Body of pancreas (tissue), 4 donors: ENCODE data around the gene EN2. TPM values are rescaled to one million over a fixed set of nuclear protein-coding genes. Genes with fewer than 3 reads are reported as not detected.
A peak's percentile ranks its signal among the peaks of the same experiment; 100 is the strongest.

ENCODE experiments used
- ATAC-seq: fragments of 150-250 bp; one replicate; pipeline ENCODE4 v1.9.1; 2016
- DNase-seq, 4 donors: peaks; one replicate each; pipeline ENCODE4 v3.0.0-alpha.2; 2019
- H3K27ac ChIP-seq, 4 donors: fragments of 200-600 bp; sonication (generic); 1 replicate in 3 of 4; 2 replicates in 1 of 4; pipeline versions ENCODE4 v1.5.1 to v1.6.1; 2016 to 2019; ENCODE audit warnings: mild to moderate bottlenecking in 1 of 4, mixed read lengths in 1 of 4, moderate library complexity in 1 of 4
- H3K27me3 ChIP-seq, 2 donors: fragments of 200-600 bp; sonication (generic); one replicate each; pipeline ENCODE4 v1.6.0; 2016; ENCODE audit warnings: mild to moderate bottlenecking in 1 of 2
- H3K36me3 ChIP-seq, 2 donors: fragments of 200-600 bp; sonication (generic); replicated peaks in 1 of 2; 2 replicates each; pipeline ENCODE4 v1.5.1; 2016; ENCODE audit warnings: low read depth in 2 of 2; ENCODE audit not compliant: insufficient read depth in 1 of 2
- H3K4me1 ChIP-seq: fragments of 200-600 bp; sonication (generic); one replicate; pipeline ENCODE4 v1.6.0; 2016
- H3K4me3 ChIP-seq, 2 donors: fragments of 200-600 bp; sonication (generic); 1 replicate in 1 of 2; 2 replicates in 1 of 2; pipeline ENCODE4 v1.5.1; 2016 to 2019
- H3K9me3 ChIP-seq, 3 donors: fragments of 200-600 bp; sonication (generic); 1 replicate in 2 of 3; 2 replicates in 1 of 3; pipeline ENCODE4 v1.5.1; 2016
- POLR2A ChIP-seq, 3 donors: fragments of 450-650 bp; IDR thresholded peaks; one replicate each; pipeline ENCODE4 v1.6.1; 2016; ENCODE audit warnings: antibody characterized with exemption in 3 of 3, mild to moderate bottlenecking in 2 of 3
- WGBS, 2 donors: methylation state at CpG; one replicate each; pipeline ENCODE4 v1.1.5; 2017; 5-methylcytosine and 5-hydroxymethylcytosine counted together
- intact Hi-C: fragments of 100-400 bp; cut with DNase I; formaldehyde crosslinking; loops from one replicate; pipeline ENCODE4 v1.15.1; 2023
- total RNA-seq, 2 donors: library from RNA; depleted of rRNA; stranded (reverse); fragments of >200 nt; gene quantifications; one replicate each; pipeline ENCODE4 v1.1.0, GENCODE V29; 2016
- TF ChIP-seq, protein P1 (sequence below), 7 experiments: fragments of 450-650 bp in 4 of 7; fragments of 200-600 bp in 3 of 7; sonication (generic) in 3 of 7; IDR thresholded peaks; one replicate each; pipeline ENCODE4 v1.5.1; 2016 to 2019; ENCODE audit warnings: antibody characterized with exemption in 7 of 7

Gene EN2
- total RNA-seq, 2 donors from 2014 or later, result not detected

DNA sequence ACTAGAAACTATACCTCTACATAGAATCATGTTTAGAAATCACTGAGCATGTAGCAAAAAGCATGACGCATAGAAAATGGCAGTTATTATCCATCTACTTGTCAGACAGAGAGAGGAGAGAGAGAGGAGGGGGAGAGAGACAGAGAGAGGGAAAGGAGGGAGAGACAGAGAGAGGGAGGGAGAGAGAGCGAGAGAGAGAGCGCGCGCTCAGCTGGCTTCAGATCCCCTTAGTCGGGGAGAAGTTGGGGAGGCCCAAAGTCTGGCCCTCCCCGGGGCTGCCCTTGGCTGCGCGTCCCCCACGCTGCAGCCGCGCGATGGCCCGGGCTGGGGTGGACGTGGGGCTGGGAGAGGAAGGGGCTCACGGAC is 51.4 kb downstream of the EN2 start:
- peak overlapping the region in 1 of 2 donors; percentile 0 for H3K4me3 ChIP-seq
- WGBS, 2 donors, result 7 to 19% methylated on average over 13 to 16 of the region's 16 CpGs
- H3K4me1 ChIP-seq, result peaks cover 12% of the 10 kb centered on the region
- no peak overlapping the region for H3K27ac ChIP-seq
- peaks cover 0 to 34% of the 10 kb centered on the region in 2 donors for H3K27me3 ChIP-seq
- no peak for DNase-seq
- no peaks in the 10 kb centered on the region for H3K36me3 ChIP-seq
- intact Hi-C loops, result no loop called here
- no peaks in the 10 kb centered on the region for H3K9me3 ChIP-seq
- ATAC-seq, result no peak
- TF ChIP-seq, protein P1, sequence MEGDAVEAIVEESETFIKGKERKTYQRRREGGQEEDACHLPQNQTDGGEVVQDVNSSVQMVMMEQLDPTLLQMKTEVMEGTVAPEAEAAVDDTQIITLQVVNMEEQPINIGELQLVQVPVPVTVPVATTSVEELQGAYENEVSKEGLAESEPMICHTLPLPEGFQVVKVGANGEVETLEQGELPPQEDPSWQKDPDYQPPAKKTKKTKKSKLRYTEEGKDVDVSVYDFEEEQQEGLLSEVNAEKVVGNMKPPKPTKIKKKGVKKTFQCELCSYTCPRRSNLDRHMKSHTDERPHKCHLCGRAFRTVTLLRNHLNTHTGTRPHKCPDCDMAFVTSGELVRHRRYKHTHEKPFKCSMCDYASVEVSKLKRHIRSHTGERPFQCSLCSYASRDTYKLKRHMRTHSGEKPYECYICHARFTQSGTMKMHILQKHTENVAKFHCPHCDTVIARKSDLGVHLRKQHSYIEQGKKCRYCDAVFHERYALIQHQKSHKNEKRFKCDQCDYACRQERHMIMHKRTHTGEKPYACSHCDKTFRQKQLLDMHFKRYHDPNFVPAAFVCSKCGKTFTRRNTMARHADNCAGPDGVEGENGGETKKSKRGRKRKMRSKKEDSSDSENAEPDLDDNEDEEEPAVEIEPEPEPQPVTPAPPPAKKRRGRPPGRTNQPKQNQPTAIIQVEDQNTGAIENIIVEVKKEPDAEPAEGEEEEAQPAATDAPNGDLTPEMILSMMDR (IDR thresholded peaks at IDR 0.05), result no peak
- TF ChIP-seq POLR2A (IDR thresholded peaks at IDR 0.05), result no peak

DNA sequence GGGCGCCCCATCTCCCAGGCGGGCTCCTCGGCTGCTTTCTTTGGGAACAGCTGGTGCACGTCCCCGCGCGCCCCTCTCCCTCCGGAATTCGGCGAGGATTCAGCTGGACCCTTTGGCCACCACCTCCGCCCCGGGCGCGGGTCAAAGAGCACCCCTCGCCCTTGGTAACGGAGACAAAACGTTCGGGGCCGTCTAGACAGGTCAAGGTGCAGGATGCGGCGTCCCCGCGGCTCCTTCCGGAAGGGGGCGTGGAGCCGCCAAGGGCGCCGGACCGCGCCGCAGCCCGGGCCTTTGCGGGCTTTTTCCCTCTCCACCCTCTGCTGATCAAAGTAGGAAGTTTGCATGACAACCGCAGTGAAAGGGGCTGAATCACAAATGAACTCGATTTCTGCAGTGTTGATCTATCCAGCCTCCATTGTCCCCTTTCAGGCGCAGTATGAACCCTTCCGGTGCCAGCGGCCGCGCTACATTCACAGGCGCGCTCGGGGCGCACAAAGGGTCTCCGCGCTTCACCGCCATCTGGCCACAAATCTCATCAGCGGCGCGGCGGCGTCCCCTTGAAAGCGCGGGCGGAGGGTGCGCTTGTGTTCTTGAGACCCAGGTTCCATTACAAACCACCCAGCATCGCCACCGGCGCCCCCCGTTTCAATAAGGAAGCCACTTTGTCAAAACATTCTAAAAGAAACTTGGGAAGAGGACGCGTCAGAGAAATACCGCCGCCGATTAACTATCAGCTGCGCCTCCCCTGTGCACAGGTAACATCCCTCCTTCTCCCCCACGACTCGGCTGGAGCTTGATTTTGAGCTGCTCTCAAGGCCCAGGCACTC is 52.0 kb downstream of the EN2 start:
- ATAC-seq (no peak), DNase-seq (peak in 1 of 4 donors; percentile 25)
- peak overlapping the region in 1 of 2 donors; percentile 0 for H3K4me3 ChIP-seq
- H3K27ac ChIP-seq, result no peak overlapping the region
- peaks cover 12% of the 10 kb centered on the region for H3K4me1 ChIP-seq
- H3K9me3 ChIP-seq, result no peaks in the 10 kb centered on the region
- peaks cover 0 to 34% of the 10 kb centered on the region in 2 donors for H3K27me3 ChIP-seq
- intact Hi-C loops, result no loop called here
- no peaks in the 10 kb centered on the region for H3K36me3 ChIP-seq
- no peak for TF ChIP-seq POLR2A (IDR thresholded peaks at IDR 0.05)
- TF ChIP-seq, protein P1 (IDR thresholded peaks at IDR 0.05), result peak in 3 of 7 experiments; percentile 9 to 26 (median 20)
- WGBS, 2 donors, result 4 to 7% methylated on average over 12 to 68 of the region's 68 CpGs

DNA sequence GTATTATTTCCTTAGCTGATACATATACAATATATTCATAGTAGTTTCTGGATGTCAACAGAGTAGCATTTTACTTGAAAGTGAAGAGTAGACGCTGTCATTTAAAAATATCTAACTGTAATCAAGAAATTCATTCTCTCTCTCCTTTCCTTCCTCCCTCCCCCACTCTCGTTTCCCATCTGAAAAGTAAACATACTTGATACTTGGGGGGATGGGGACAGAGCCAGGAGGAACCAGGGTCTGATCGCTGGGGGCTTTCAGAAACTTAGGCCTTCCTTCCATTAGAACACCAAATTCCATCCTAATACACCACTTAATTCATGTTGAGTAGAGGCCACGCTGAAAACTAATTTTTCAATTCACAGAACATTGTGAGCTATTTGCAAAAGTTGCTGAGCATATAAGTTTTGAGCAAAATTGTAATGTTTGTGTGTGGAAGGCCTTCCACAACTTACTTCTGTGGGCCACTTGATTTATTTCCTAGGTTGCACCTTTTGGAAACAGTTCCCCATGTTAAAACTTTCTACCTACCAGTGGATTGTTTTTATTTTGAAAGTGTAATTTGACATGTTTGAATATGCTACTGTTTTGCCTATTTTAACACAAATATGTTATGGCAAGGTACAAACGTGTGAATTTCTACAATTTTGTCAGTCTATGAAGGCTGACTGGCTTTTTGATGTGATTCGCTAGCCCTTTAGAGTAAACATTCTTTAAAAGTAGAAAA is 53.2 kb downstream of the EN2 start:
- 41 to 44% methylated on average over 6 of the region's 6 CpGs for WGBS, 2 donors
- Histone ChIP-seq H3K27me3 (peaks cover 0 to 25% of the 10 kb centered on the region in 2 donors), H3K9me3 (no peaks in the 10 kb centered on the region), H3K27ac (no peak overlapping the region), H3K36me3 (no peaks in the 10 kb centered on the region), H3K4me3 (no peak overlapping the region), H3K4me1 (peaks cover 12% of the 10 kb centered on the region)
- TF ChIP-seq, protein P1 (IDR thresholded peaks at IDR 0.05), result no peak
- TF ChIP-seq POLR2A (IDR thresholded peaks at IDR 0.05), result no peak
- ATAC-seq (no peak), DNase-seq (no peak)
- intact Hi-C loops, result no loop called here

DNA sequence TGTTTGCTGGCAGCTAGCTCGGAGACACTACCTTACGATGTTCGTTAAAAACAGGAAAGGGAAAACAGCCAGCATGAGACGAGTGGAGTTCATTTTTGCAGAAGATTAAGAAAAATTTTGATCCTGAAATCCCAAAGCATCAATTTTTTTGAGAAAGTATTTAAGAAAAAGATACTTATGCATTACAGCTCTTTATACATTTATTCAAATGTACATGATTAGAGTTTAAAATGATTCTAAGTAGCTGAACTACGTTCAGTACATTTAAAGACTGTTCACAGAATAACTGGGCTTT is 53.7 kb downstream of the EN2 start:
- no peak for ATAC-seq
- no peaks in the 10 kb centered on the region for H3K9me3 ChIP-seq
- no peaks in the 10 kb centered on the region for H3K36me3 ChIP-seq
- H3K27me3 ChIP-seq, result peaks cover 0 to 24% of the 10 kb centered on the region in 2 donors
- no peak for DNase-seq
- WGBS, 2 donors, result 47 to 55% methylated on average over 5 of the region's 5 CpGs
- H3K4me1 ChIP-seq, result peaks cover 12% of the 10 kb centered on the region
- no peak overlapping the region for H3K27ac ChIP-seq
- no peak overlapping the region for H3K4me3 ChIP-seq
- no peak for TF ChIP-seq POLR2A (IDR thresholded peaks at IDR 0.05)
- TF ChIP-seq, protein P1 (IDR thresholded peaks at IDR 0.05), result no peak
- intact Hi-C loops, result no loop called here
